ENCODE measurements around the gene CALY.

GRCh38 chr10:133309720-133310398 lies 26.8 kb downstream of the CALY start:
- TF ChIP-seq POLR2A (IDR thresholded peaks at IDR 0.05) (no peak), CTCF (IDR thresholded peaks at IDR 0.05) (no peak)
